Effector memory CD8-positive, alpha-beta T cell (primary cell): ENCODE results near the gene FAM221A.
A peak's percentile ranks its signal among the peaks of the same experiment; 100 is the strongest.
"Not testable (repeated sequence)": the region's sequence is repeated elsewhere in the genome, so short reads cannot be mapped to it uniquely, and the experiment has no call there.

Experiments
- ATAC-seq: fragments of 150-1000 bp; cut with Tn5 transposase; replicated peaks from 2 replicates; pipeline ENCODE4 v1.10.0; 2021; ENCODE audit warnings: mild to moderate bottlenecking, moderate library complexity
- DNase-seq, 3 experiments: peaks; one replicate each; pipeline ENCODE4 v3.0.0; 2021
- H3K27ac Mint-ChIP-seq, 2 donors: one replicate each; pipeline ENCODE4 v1.8.0; 2022; ENCODE audit warnings: mild to moderate bottlenecking in 2 of 2, mixed read lengths in 2 of 2, moderate library complexity in 2 of 2
- H3K27me3 Mint-ChIP-seq, 2 donors: one replicate each; pipeline ENCODE4 v1.8.0; 2022; ENCODE audit warnings: mixed read lengths in 2 of 2
- H3K36me3 Mint-ChIP-seq: one replicate; pipeline ENCODE4 v1.8.0; 2022; ENCODE audit warnings: mild to moderate bottlenecking, moderate library complexity, mixed read lengths; ENCODE audit not compliant: insufficient read depth
- H3K4me1 Mint-ChIP-seq, 2 donors: one replicate each; pipeline ENCODE4 v1.8.0; 2022; ENCODE audit warnings: low read depth in 2 of 2, mixed read lengths in 2 of 2
- H3K4me3 Mint-ChIP-seq, 2 donors: one replicate each; pipeline ENCODE4 v1.8.0; 2022; ENCODE audit warnings: mild to moderate bottlenecking in 2 of 2, mixed read lengths in 2 of 2, moderate library complexity in 2 of 2
- H3K9me3 Mint-ChIP-seq, 2 donors: one replicate each; pipeline ENCODE4 v1.8.0; 2022; ENCODE audit warnings: mixed read lengths in 2 of 2

Gene FAM221A

GRCh38 chr7:23684041-23684440, 4.0 kb downstream of the FAM221A start:
- H3K4me3 Mint-ChIP-seq, H3K4me1 Mint-ChIP-seq, H3K27me3 Mint-ChIP-seq, H3K27ac Mint-ChIP-seq, H3K9me3 Mint-ChIP-seq, ATAC-seq, H3K36me3 Mint-ChIP-seq, DNase-seq: not testable (repeated sequence)

- H3K27ac Mint-ChIP-seq: no peak overlapping the region
- ATAC-seq (no peak), DNase-seq (no peak)
- peaks cover under 1 to 7% of the 10 kb centered on the region in 2 donors for H3K4me1 Mint-ChIP-seq
- no peak overlapping the region for H3K4me3 Mint-ChIP-seq
- peaks cover 14% of the 10 kb centered on the region for H3K36me3 Mint-ChIP-seq
- H3K9me3 Mint-ChIP-seq: no peaks in the 10 kb centered on the region
- H3K27me3 Mint-ChIP-seq: no peaks in the 10 kb centered on the region
Measured at GRCh38 chr7:23685731-23686130, 5.7 kb downstream of the FAM221A start.

- H3K36me3 Mint-ChIP-seq: peaks cover 23% of the 10 kb centered on the region
- H3K9me3 Mint-ChIP-seq: no peaks in the 10 kb centered on the region
- no peak for DNase-seq
- H3K27ac Mint-ChIP-seq: peak overlapping the region; percentile 41 to 56
- peaks cover 0 to 3% of the 10 kb centered on the region in 2 donors for H3K4me1 Mint-ChIP-seq
- no peak overlapping the region for H3K4me3 Mint-ChIP-seq
- no peak for ATAC-seq
- H3K27me3 Mint-ChIP-seq: no peaks in the 10 kb centered on the region
Measured at GRCh38 chr7:23687011-23687410, 7.0 kb downstream of the FAM221A start.

- H3K4me1 Mint-ChIP-seq: peaks cover 0 to 3% of the 10 kb centered on the region in 2 donors
- no peak for DNase-seq
- H3K9me3 Mint-ChIP-seq: no peaks in the 10 kb centered on the region
- no peak overlapping the region for H3K4me3 Mint-ChIP-seq
- peaks cover 35% of the 10 kb centered on the region for H3K36me3 Mint-ChIP-seq
- H3K27me3 Mint-ChIP-seq: no peaks in the 10 kb centered on the region
- no peak for ATAC-seq
- no peak overlapping the region for H3K27ac Mint-ChIP-seq
Measured at GRCh38 chr7:23689165-23689564, 9.2 kb downstream of the FAM221A start.

- peak overlapping the region in 1 of 2 donors; percentile 32 for H3K27ac Mint-ChIP-seq
- peaks cover 0 to 3% of the 10 kb centered on the region in 2 donors for H3K4me1 Mint-ChIP-seq
- no peaks in the 10 kb centered on the region for H3K27me3 Mint-ChIP-seq
- no peaks in the 10 kb centered on the region for H3K9me3 Mint-ChIP-seq
- H3K4me3 Mint-ChIP-seq: no peak overlapping the region
- H3K36me3 Mint-ChIP-seq: peaks cover 35% of the 10 kb centered on the region
- ATAC-seq (no peak), DNase-seq (no peak)
Measured at GRCh38 chr7:23691320-23691719, 11.3 kb downstream of the FAM221A start.

GRCh38 chr7:23693224-23693623, 13.2 kb downstream of the FAM221A start:
- H3K9me3 Mint-ChIP-seq: no peaks in the 10 kb centered on the region
- peaks cover 31% of the 10 kb centered on the region for H3K36me3 Mint-ChIP-seq
- DNase-seq (no peak), ATAC-seq (no peak)
- peaks cover 5 to 6% of the 10 kb centered on the region in 2 donors for H3K4me1 Mint-ChIP-seq
- no peak overlapping the region for H3K27ac Mint-ChIP-seq
- no peak overlapping the region for H3K4me3 Mint-ChIP-seq
- no peaks in the 10 kb centered on the region for H3K27me3 Mint-ChIP-seq

DNA sequence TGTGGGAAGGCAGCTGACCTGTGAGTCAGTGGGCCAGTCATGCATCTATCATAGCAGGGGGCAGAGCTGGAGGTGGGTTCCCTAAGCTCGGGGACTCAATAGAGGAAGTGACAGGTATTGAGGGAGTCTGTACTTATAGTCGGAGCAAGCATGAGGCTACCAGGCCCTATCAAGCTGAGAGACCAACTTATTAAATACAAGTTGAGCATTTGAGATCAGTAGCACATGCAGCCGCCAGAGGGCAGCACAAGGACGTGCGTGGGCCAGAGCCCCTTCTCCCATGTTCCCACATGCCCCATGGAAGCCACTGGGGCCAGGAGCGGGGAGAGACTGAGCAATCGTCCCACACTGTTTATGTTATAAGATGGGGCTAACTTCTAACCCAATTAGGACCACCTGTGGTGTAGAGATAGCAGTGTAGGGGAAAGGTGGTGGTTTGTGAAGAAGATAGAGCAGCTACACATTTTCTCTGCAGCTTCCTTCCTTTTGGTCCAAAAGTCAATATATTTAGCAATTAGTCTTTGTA, 17.0 kb downstream of the FAM221A start:
- H3K4me3 Mint-ChIP-seq: no peak overlapping the region
- H3K27ac Mint-ChIP-seq: no peak overlapping the region
- H3K4me1 Mint-ChIP-seq: peaks cover 2 to 6% of the 10 kb centered on the region in 2 donors
- no peaks in the 10 kb centered on the region for H3K27me3 Mint-ChIP-seq
- peaks cover 15% of the 10 kb centered on the region for H3K36me3 Mint-ChIP-seq
- no peaks in the 10 kb centered on the region for H3K9me3 Mint-ChIP-seq
- DNase-seq: peak; percentile 38 to 44 (median 39)
- ATAC-seq: peak; percentile 66

DNA sequence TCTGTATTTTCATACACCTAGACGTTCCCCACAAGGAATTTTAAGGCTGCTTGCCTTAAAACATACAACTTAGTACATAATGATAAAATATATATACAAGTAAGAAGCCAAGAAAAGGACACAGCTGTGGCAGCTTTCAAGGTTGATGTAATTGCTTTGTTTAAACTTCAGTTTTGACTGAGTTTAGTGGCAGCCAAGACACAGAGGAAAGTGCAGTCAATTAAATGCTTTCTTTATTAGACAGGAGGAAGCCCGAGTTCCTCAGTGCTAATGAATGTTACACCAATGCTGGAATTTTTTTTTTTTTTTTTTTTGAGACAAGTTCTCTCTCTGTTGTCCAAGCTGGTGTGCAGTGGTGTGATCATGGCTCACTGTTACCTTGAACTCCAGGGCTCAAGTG, 18.8 kb downstream of the FAM221A start:
- ATAC-seq (no peak), DNase-seq (no peak)
- Mint-ChIP-seq H3K27ac (no peak overlapping the region), H3K9me3 (no peaks in the 10 kb centered on the region), H3K4me3 (no peak overlapping the region), H3K36me3 (peaks cover 9% of the 10 kb centered on the region), H3K4me1 (peaks cover 2 to 6% of the 10 kb centered on the region in 2 donors), H3K27me3 (no peaks in the 10 kb centered on the region)

DNA sequence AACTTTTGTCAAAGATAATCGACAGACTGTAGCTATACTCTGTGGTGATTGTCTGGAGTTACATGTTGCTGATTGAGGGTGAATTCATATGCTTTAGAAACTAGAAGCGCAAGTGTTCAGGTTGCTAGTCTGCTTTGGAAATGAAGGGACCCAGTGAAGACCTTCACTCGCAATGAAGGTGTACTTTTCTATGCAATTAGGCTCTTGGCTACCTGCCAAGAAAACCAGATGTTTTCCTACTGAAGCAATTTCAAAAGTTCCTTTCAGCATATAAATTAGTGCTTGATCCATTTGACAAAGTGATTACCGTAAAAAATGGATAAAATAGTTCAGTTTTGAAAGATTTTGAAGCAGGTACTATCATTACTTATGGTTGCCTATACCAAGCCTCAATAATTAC, 20.0 kb downstream of the FAM221A start:
- no peaks in the 10 kb centered on the region for H3K9me3 Mint-ChIP-seq
- peaks cover 2 to 6% of the 10 kb centered on the region in 2 donors for H3K4me1 Mint-ChIP-seq

GRCh38 chr7:23709081-23709750, 29.2 kb downstream of the FAM221A start:
- ATAC-seq: no peak
- H3K4me1 Mint-ChIP-seq: no peaks in the 10 kb centered on the region
- DNase-seq: no peak
- H3K27ac Mint-ChIP-seq: no peak overlapping the region
- H3K9me3 Mint-ChIP-seq: peaks cover 0 to 8% of the 10 kb centered on the region in 2 donors
- no peaks in the 10 kb centered on the region for H3K36me3 Mint-ChIP-seq
- no peaks in the 10 kb centered on the region for H3K27me3 Mint-ChIP-seq
- H3K4me3 Mint-ChIP-seq: no peak overlapping the region

More for the DNA sequence above, 20.0 kb downstream of the FAM221A start:
- Mint-ChIP-seq H3K36me3 (peaks cover 9% of the 10 kb centered on the region), H3K27me3 (no peaks in the 10 kb centered on the region), H3K4me3 (no peak overlapping the region), H3K27ac (no peak overlapping the region)
- no peak for DNase-seq
- no peak for ATAC-seq

GRCh38 chr7:23710000-23710399, 30.0 kb downstream of the FAM221A start, which contains the start of gene STK31:
Gene STK31, plus strand, starts transcription at chr7:23710219. Its CDS starts 67 bp downstream, at chr7:23710286.
- no peak for DNase-seq
- no peak within 1 kb of the TSS for H3K27ac Mint-ChIP-seq
- no peak for ATAC-seq
- H3K36me3 Mint-ChIP-seq: no peaks in the 10 kb centered on the region
- H3K4me1 Mint-ChIP-seq: no peaks in the 10 kb centered on the region
- H3K9me3 Mint-ChIP-seq: peaks cover 0 to 8% of the 10 kb centered on the region in 2 donors
- H3K27me3 Mint-ChIP-seq: no peaks in the 10 kb centered on the region
- H3K4me3 Mint-ChIP-seq: no peak within 1 kb of the TSS

GRCh38 chr7:23712368-23713284, 32.6 kb downstream of the FAM221A start:
- Mint-ChIP-seq H3K4me3 (no peak overlapping the region), H3K9me3 (no peaks in the 10 kb centered on the region), H3K27me3 (no peaks in the 10 kb centered on the region), H3K4me1 (no peaks in the 10 kb centered on the region), H3K27ac (no peak overlapping the region), H3K36me3 (no peaks in the 10 kb centered on the region)
- ATAC-seq (no peak), DNase-seq (no peak)

DNA sequence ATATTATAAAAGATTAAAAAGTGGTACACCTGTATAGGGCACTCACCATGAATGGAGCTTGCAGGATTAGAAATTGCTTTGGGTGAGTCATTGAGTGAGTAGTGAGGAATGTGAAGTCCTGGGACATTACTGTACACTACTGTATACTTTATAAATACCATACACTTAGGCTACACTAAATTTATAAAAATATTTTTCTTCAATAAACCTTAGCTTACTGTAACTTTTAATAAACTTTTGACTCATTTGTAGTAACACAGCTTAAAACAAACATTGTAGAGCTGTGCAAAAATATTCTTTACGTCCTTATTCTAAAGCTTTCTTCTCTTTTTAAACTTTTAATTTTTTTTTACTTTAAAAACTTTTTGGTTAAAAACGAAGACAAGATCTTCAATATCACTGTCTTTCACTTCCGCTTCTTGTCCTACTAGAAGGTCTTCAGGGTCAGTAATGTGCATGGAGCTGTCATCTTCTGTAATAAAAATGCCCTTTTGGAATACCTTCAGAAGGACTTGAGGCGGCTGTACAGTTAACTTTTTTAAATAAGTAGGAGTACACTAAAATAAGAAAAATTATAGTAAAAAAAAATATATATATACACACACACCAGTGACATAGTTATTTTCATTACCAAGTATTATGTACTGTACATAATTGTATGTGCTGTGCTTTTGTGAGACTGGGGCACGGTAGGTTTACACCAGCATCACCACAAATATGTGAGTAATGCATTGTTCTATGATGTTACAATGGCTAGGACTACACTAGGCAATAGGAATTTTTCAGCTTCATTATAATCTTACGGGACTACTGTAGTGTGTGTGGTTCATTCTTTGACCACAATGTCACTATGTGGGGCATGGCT, 33.5 kb downstream of the FAM221A start:
- Mint-ChIP-seq H3K36me3 (no peaks in the 10 kb centered on the region), H3K27me3 (no peaks in the 10 kb centered on the region), H3K4me3 (no peak overlapping the region), H3K9me3 (no peaks in the 10 kb centered on the region), H3K4me1 (no peaks in the 10 kb centered on the region), H3K27ac (no peak overlapping the region)
- DNase-seq: no peak
- ATAC-seq: no peak
